NAMALWA (cell line): ENCODE measurements around the gene CLDN19.
"Not testable (repeated sequence)": the region's sequence is repeated elsewhere in the genome, so short reads cannot be mapped to it uniquely, and the experiment has no call there.

ENCODE experiments used
- DNase-seq: peaks from one replicate; pipeline ENCODE4 v3.0.0-alpha.2; 2015; ENCODE audit warnings: low spot score

The CLDN19 gene

DNA sequence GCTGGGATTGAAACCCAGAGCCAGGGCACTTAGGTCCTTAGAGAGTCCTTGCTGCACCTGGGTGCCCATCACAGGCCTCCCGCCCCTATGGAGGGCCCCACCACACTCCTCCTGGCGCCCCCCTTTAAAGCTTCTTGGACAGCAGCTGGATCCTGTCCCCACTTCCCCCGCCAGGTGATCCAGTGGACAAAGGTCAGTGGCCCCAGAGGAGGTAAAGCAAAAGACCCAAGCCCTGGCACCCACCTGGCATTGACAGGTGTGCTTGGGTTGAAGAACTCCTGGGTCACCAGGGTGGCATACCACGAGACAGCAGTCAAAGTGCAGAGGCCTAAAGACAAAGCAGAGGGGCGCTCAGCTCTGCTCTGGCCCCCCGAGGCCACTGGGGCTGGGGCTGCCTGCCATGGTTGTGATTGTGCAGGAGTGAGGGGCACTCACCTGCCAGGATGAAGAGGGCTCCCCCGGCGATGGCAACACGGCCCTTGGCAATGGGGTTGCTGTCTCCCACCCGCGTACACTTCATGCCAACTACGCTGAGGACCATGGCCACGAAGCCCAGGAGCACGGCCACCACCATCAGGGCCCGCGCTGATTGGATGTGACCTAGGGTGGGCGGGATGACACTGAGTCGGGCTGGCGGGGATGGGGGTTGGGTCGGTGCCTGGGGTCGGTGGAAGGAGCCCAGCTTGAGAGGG is 1.9 kb downstream of the CLDN19 start:
- no peak for DNase-seq

DNA sequence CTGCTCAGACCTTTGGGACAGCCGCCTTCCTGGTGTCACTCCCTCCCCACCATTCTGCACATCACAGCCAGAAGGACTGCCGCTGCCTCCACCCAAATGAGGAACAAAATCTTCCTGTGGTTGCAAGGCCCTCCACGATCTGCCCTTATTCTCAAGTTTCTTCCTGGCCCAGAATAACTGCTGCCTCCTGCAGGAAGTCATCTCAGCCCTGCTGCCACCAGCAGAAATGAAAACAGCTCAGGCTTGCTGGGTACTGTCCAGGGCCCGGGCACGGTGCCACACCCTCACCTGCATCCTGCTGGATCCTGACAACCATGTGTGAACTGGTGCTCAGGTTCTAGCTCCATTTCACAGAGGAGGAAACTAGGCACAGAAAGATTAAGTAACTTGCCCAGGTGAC is 2.8 kb downstream of the CLDN19 start:
- peak; percentile 32 for DNase-seq

DNA sequence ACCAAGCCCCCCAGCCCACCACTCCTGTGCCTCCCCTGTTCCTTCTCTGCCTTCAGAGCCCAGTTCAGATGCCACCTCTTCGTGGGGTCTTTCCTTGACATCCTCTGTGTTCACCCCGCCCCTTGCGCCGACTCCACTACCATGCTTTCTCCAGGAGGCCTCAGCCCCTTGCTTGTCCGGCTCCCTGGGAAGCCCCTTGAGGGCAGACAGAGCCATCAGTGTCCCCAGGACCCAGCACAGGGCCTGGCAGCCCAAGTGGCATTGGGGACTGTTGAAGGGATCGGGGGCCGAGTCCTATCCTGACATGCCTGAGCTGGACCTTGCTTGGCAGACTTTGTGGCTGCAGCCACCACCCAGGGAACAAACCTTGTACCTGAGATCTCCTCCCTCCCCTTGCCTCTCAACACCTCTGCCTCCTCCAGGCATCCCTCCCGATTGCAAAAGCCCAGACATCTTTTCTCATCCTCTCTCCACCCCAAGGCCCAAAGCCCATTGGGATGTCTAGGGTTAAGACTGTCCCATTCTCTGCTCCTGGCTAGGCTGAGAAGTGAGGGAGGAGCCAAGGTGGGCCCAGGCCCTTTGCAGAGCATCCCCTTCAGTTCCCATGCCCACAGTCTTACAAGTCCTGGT is 3.4 kb downstream of the CLDN19 start:
- DNase-seq = no peak

DNA sequence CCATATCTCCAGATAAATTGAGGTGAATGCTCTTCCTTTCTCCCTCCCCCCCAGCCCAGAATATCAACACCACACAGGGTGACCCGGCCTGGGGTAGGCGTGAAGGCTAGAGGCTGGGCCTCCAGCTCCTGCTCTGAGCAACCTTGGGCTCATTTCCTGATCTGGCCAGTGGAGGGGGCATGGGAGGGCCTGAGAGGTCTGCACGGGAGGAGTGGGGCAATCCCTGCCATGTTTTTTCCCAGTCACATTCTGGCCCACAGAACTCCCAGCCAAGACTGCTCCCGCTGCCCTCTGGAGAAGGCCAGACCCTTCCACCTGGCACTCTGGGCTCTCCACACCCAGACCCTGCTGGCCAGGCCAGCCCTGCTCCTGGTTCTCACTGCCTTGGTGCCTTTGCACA is 3.9 kb downstream of the CLDN19 start:
- peak; percentile 22 for DNase-seq

DNA sequence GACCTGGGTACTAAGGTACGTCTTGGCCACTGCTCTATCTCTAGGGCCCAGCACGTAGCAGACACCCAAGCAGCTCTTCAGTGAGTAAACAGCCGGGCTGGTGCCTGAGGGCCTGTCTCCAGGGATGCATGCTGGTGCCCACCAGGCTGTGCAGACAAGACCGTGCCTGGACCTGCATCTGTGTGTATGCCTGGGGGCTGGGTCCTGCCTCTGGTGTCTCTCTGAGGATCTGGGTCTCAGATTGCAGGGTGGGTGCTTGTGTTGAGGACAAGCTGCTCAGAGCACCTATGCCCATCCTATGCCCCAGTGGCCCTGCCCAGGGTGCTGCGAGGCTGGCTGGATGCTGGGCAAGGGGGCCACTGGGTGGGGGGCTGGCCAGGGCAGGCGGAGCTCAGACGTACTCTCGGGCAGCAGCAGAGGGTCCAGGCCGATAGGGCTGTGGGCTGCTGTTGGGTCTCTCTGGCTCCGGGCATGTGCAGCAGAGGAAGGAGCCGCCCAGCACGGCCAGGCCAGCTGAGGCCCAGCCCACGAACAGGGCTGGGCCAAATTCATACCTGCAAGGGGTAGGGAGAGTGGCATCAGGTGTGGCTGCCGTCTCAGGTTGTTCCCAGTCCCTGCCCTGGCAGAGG is 4.4 kb downstream of the CLDN19 start:
- no peak for DNase-seq

DNA sequence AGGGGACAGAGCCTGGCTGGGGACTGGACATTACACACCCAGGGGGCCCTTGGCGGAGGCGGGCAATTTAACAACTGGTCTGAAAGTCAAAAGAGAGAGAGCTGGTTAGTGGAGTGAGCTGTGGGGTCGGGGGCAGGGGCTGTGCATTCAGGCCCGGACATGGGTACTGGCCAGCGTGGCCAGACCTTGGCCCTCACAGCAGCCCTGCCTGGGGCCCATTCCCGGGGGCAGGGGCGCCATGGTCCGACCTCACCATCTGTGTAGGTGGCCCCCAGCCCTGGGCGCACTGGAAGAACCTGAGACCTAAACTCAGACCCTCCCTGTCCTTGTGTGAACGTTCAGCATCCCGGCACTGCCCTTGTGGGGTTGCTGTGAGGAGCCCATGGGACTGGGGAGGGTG is 5.0 kb downstream of the CLDN19 start:
- DNase-seq = no peak

DNA sequence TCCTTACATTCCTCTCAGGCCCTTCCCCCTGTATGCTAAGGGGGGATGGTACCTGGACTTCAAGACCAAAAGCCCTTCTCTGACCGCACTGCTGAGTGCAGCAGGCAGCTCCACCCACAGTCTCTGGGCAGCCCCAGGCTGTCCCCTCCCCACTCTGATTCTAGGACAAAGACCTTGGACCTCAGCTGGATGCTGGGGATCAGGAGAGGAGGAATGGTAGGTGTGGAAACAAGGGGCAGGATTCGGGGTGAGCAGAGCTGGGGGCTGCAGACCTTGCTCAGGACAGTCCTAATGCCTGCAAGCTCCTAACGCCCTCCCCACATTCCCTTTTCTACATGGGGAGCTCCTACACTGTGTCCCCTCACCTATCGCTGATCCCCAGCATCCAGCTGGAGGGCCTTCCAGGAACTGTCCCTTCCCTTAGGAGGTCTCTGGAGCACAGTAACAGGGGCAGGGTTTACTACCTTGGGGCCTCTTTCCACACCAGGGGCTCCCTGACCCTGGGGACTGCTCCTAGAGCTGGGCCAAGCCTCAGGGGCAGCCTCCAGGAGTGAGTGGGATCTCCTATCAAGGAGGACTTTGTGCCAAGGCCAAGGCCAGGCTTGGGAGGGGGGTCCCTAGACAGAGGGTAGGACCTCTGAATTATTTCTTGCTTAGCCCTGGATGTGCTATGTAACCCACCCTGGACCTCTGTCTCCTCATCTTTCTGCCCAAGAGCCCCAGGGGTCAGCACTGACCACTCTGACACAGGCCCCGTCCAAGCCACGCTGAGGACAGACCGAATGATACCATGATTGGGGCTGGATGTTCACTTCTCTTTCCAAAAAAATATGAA is 5.6 kb downstream of the CLDN19 start:
- no peak for DNase-seq

DNA sequence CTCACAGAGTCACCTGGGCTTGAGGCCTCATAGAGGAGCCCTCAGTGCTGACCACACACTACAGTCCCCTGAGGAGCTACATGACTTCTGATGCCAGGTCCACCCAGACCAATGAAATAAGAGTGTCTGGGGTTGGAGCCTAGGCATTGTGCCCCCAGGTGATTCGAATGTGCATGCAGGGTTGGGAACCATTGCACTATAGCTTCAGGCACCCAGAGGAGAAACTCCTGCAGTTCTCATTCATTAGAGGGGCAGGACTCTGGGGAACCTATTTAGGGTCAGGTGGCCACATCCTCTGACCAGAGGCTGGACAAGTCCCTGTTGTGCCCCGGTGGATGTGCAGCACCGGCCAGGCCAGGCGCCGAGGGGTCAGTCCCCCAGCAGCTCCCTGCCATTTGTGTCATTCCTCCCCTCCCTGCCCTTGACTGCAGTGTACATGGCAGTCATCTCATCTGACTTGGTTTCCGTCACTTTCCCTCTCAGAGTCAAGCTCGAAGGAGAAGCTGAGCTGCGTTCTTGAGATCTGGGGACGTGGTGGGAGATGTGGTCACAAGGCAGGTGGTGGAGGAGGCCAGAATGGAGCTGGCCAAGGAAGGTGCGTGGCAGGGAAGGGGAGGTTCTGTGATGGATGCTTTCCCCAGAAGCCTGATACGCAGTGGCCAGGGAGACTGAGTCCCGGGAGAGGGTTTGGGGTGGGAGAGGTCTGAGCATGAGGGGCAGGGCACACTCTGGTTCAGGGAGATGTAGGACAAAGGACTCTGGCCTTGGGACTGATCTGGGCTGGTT is 6.4 kb downstream of the CLDN19 start:
- DNase-seq = no peak

DNA sequence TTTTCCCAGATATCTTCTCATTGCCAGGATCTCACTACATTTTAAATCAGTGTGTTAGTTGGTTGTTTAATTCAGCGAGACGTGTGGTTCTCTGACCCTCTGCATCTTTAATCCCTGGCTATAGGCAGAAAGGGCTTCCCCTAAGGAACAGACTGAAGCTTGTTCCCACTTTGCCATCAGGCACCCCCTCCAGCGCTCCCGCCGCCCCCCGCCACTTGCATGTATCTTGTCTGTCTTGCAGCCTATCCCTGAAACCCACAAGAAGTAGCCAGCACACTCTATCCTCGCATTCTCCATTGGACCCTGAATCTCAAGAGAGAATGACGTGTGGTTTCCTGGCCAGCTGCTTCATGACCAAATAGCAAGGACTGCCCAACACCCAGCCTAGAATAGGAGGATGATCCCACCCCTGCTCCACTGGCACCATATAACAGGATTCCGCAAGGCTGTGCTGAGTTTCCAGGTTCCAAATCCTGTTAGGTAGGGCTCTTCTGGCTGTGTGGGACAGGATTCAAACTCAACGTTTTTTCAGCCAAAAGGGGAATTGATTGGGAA is 7.8 kb downstream of the CLDN19 start:
- DNase-seq = no peak

DNA sequence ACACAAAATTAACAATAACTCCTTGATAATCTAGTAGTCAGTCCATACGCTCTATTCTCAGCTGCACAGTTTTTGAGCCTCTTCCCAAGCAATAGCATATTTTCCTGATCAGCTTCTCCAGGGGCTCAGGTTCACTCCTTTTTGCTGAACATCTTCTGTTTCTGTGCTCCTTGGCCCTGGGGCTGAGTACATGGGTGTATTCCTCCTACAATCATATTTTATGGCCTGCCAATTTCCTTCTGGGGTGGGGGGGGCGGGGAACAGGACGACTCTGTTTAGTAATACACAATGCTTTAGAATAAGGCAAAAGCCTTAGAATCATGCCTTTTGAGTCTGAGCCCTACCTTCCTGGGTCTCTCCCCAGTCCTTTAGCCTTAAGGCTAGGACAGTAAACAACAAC is 8.5 kb downstream of the CLDN19 start:
- DNase-seq = no peak

DNA sequence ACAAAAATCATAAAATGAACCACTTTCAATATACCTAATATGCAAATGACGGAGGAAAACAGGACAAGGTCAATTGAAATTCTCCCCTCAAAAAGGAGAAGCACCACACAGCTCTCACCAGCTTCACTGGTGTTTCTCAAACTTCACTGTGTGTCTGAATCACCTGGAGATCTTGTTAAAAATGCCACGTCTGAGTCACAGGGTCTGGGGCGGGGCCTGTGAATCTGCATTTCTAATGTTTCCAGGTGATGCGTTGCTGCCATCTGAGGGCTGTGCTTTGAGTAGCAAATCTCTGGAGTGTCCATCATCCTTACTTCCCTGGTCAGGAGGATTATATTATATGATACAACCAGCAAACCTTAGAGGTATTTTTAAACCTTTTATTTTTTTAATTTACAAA is 9.0 kb downstream of the CLDN19 start:
- peak; percentile 29 for DNase-seq

DNA sequence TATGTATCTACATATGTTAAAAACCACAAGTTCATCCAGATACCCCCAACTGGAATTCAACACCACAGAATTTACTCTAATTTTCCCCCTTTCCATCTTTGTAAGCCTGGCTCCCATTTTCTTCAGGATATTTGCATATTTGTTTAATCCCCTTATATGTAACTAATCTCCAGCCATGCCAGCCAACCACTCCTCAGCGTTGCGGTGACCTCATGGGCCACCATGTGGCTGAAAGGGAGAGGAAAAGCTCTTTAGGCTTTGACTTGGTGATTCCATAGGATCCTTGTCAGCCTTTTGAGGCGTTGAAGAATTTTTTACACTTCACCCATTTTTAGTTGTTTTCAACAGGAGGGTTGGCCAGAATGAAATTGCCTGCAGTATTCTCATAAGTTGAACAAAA is 10.0 kb downstream of the CLDN19 start:
- DNase-seq = no peak

DNA sequence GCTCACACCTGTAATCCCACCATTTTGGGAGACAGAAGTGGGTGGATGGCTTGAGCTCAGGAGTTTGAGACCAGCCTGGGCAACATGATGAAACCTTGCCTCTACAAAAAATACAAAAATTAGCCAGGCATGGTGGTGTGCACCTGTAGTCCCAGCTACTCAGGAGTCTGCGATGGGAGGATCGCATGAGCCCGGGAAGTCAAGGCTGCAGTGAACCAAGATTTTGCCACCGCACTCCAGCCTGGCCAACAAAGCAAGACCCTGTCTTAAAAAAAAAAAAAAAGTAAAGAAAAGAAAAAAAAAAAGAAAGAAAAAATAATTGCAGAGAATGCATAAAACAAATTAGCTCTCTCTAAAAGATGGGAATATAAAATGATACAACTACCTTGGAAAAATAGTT is 14.2 kb downstream of the CLDN19 start:
- not testable (repeated sequence) for DNase-seq

DNA sequence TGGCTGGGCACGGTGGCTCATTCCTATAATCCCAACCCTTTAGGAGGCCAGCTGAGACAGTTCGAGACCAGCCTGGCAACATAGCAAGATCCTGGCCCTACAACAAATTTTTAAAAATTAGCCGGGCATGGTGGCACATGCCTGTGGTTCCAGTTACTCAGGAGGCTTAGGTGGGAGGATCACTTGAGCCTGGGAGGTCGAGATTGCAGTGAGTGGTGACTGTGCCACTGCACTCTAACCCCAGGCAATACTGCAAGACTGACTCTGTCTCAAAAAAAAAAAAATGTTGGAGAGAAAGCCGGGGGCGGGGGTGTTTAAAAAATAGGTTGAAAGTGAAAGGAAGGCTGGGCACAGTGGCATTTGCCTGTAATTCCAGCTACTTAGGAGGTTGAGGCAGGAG is 16.5 kb downstream of the CLDN19 start:
- DNase-seq = no peak

DNA sequence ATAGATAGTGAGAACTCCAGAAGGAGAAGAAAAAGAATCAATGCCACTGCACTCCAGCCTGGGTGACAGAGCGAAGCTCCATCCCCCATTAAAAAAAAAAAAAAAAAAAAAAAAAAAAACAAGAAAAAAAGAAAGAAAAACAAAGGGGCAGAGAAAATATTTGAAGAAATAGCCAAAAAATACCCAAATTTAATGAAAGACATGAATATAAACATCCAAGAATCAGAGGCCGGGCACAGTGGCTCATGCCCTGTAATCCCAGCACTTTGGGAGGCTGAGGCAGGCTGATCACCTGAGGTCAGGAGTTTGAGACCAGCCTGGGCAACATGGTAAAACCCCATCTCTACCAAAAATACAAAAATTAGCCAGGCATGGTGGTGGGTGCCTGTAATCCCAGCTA is 17.6 kb downstream of the CLDN19 start:
- DNase-seq = not testable (repeated sequence)

DNA sequence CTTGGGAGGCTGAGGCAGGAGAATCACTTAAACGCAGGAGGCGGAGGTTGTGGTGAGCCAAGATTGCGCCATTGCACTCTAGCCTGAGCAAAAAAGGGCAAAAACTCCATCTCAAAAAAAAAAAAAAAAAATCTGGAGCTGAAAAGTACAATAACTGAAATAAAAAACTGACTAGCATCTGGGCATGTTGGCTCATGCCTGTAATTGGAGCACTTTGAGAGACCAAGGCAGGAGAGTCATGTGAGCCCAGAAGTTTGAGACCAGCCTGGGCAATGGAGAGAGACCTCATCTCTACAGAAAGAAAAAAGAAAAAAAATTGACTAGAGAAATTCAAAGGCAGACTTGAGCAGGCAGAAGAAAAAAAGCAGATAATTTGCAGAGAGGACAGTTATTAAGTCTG is 18.1 kb downstream of the CLDN19 start:
- DNase-seq = no peak

DNA sequence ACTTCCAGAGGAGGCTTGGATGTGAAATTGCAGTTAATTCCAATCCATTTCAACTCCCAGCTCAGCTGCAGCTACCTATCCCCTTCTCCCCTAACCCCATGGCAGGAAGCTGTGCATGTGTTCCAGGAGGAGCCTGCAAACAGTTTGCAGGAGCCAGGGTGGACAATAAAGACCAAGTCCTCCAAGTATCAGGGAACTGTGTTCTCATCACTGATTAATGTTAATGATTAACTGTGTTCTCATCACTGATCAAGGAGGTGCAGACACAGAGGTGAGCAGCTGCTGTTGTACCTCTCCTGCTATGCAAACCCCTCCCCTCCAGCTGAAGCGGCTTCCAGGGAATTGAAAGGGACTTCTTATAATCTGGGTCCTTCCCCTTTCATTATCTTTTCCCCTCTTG is 19.2 kb downstream of the CLDN19 start:
- no peak for DNase-seq

DNA sequence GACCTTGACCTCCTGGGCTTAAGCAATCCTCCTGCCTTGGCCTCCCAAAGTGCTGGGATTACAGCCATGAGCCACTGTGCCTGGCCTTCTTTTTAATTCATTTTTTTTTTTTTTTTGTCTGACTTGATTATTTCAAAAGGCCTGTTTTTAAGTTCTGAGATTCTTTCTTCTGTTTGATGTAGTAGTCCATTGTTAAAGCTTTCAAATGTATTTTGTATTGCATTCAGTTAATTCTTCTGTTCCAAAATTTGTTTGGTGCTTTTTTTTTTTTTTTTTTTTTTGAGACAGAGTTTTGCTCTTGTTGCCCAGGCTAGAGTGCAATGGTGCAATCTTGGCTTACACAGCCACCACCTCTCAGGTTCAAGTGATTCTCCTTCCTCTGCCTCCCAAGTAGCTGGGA is 25.6 kb downstream of the CLDN19 start:
- DNase-seq = not testable (repeated sequence)

DNA sequence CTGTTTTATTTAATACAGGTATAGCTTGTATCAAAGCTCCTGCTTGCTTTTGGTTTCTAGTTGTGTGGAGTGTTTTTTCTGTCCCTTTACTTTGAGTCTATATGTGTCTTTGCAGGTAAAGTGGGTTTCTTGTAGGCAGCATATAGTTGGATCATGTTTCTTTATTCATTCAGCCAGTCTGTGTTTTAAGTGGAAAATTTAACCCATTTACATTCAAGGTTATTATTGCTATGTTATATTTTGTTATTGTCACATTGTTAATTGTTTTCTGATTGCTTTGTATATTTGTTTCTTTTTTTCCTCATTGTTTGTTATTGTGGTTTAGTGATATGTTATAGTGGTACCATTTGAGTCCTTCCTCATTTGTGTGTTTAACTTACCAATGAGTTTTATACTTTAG is 26.7 kb downstream of the CLDN19 start:
- DNase-seq = no peak

DNA sequence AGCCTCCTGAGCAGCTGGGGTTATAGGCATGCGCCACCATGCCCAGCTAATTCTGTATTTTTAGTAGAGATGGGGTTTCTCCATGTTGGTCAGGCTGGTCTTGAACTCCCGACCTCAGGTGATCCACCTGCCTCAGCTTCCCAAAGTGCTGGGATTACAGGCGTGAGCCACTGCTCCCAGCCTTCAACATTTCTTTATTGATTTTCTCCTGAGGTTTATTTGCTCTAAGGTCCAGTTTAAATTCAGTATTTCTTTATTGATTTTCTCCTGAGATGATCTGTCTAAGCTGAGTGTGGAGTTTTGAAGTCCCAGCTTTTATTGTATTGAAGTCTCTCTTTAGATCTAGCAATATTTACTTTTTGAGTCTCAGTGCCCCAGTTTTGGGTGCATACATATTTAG is 27.2 kb downstream of the CLDN19 start:
- not testable (repeated sequence) for DNase-seq

DNA sequence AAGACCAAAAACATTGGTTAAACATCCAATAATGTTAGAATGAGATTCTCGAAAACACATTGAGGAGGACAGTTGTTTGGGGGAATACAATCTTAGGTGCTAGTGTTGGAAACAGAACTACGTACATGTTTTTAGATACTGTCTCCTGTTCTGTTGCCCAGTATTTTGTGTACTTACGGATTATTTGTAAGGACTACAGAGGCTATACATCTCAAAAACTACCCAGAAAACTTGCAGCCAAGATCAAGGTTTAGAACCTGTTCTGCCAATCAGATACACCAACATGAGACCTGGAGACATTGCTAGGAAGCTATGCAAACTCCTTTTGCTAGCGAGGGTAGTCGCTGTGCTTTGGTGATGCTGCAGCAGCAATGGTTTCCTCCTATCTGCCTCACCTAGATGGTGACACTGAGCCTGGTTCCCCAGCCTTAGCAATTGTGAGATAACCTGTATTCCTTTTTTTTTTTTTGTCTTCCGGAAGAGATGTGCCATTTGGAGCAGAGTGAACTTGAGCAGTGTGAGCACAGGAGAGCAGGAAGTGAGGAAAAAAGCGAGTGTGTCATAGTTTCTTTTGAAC is 36.1 kb downstream of the CLDN19 start:
- DNase-seq = peak; percentile 25
